DOHH2 (cell line): ENCODE data around the gene HSPBP1.
A peak's percentile ranks its signal among the peaks of the same experiment; 100 is the strongest.

Experiments used
- H3F3A ChIP-seq: fragments of 200-600 bp; sonication (generic), shearing (Covaris generic); 2 replicates; pipeline ENCODE4 v1.6.0; 2016; ENCODE audit warnings: antibody characterized with exemption, mild to moderate bottlenecking; ENCODE audit not compliant: control insufficient read depth, insufficient read depth
- H3K27ac ChIP-seq: fragments of 200-600 bp; sonication (generic); 2 replicates; pipeline ENCODE4 v1.5.1; 2014; ENCODE audit warnings: low read depth, mild to moderate bottlenecking, low read length, moderate library complexity
- H3K27me3 ChIP-seq: fragments of 200-600 bp; sonication (generic); 2 replicates; pipeline ENCODE4 v1.6.1; 2014; ENCODE audit warnings: mild to moderate bottlenecking, low read length, mixed read lengths; ENCODE audit not compliant: control insufficient read depth
- H3K36me3 ChIP-seq: fragments of 200-600 bp; sonication (generic); 2 replicates; pipeline ENCODE4 v1.6.1; 2014; ENCODE audit warnings: mild to moderate bottlenecking, low read length, moderate library complexity, mixed read lengths; ENCODE audit not compliant: control insufficient read depth
- H3K4me1 ChIP-seq: fragments of 200-600 bp; sonication (generic); 2 replicates; pipeline ENCODE4 v1.6.1; 2014; ENCODE audit warnings: mild to moderate bottlenecking, low read length, mixed read lengths; ENCODE audit not compliant: control insufficient read depth
- H3K4me2 ChIP-seq: fragments of 200-600 bp; sonication (generic); 2 replicates; pipeline ENCODE4 v1.6.0; 2014; ENCODE audit warnings: mild to moderate bottlenecking, low read length, moderate library complexity
- H3K4me3 ChIP-seq: fragments of 200-600 bp; sonication (generic); 2 replicates; pipeline ENCODE4 v1.5.1; 2014; ENCODE audit warnings: mild to moderate bottlenecking, low read length, mixed read lengths
- H3K79me2 ChIP-seq: fragments of 200-600 bp; sonication (generic); 2 replicates; pipeline ENCODE4 v1.6.1; 2014; ENCODE audit warnings: mild to moderate bottlenecking, low read length, mixed read lengths; ENCODE audit not compliant: control insufficient read depth
- H3K9me2 ChIP-seq: fragments of 200-600 bp; sonication (generic); replicated peaks from 2 replicates; pipeline ENCODE4 v1.6.1; 2014; ENCODE audit warnings: mild to moderate bottlenecking, low read length, mixed read lengths; ENCODE audit not compliant: control insufficient read depth
- H3K9me3 ChIP-seq: fragments of 200-600 bp; sonication (generic); 2 replicates; pipeline ENCODE4 v1.6.1; 2014; ENCODE audit warnings: antibody characterized with exemption, low read length, mixed read lengths; ENCODE audit not compliant: control insufficient read depth, insufficient read depth
- H4K20me1 ChIP-seq: fragments of 200-600 bp; sonication (generic); 2 replicates; pipeline ENCODE4 v1.6.0; 2014; ENCODE audit warnings: low read depth, mild to moderate bottlenecking, antibody characterized with exemption, low read length, moderate library complexity; ENCODE audit not compliant: control insufficient read depth, insufficient read depth
- CTCF ChIP-seq: fragments of 200-600 bp; sonication (generic); IDR thresholded peaks from one replicate; pipeline ENCODE4 v1.5.1; 2014; ENCODE audit warnings: antibody characterized with exemption, mild to moderate bottlenecking, low read depth, low read length; ENCODE audit not compliant: poor library complexity, severe bottlenecking
- EZH2phosphoT487 ChIP-seq: fragments of 200-600 bp; sonication (generic); IDR thresholded peaks from 2 replicates; pipeline ENCODE4 v1.6.1; 2017; ENCODE audit warnings: borderline replicate concordance, mild to moderate bottlenecking, antibody characterized with exemption, low read length, moderate library complexity, mixed read lengths

The HSPBP1 gene

DNA sequence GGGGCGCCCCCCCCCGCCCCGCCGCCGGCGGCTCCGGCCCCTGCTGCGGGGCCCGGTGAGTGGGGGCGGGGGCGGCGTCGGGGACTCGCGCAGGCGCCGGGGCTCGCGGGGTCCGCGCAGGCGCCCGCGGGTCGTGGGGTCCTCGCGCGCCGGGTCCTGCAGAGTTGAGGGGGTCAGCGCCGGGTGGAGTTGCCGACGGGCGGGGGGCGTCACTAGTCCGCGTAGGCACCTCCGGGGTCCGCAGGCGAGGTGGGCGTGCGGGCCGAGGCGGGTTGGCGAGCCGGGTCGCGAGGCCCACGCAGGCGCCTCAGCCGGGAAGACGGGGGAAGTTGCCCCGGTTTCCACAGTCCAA is 21.5 kb downstream of the HSPBP1 start:
- H3F3A ChIP-seq, result peaks cover 29% of the 10 kb centered on the region
- H3K9me2 ChIP-seq, result no peaks in the 10 kb centered on the region
- no peaks in the 10 kb centered on the region for H3K9me3 ChIP-seq
- peaks cover 41% of the 10 kb centered on the region for H3K4me1 ChIP-seq
- H3K4me3 ChIP-seq, result peak overlapping the region; percentile 97
- peaks cover 54% of the 10 kb centered on the region for H3K79me2 ChIP-seq
- peak overlapping the region; percentile 99 for H3K27ac ChIP-seq
- no peak for TF ChIP-seq EZH2phosphoT487
- no peak for TF ChIP-seq CTCF
- H3K36me3 ChIP-seq, result peaks cover 43% of the 10 kb centered on the region
- H3K4me2 ChIP-seq, result peak overlapping the region; percentile 99
- no peaks in the 10 kb centered on the region for H4K20me1 ChIP-seq
- no peaks in the 10 kb centered on the region for H3K27me3 ChIP-seq

GRCh38 chr19:55257461-55258420 is 22.2 kb downstream of the HSPBP1 start:
- Histone ChIP-seq H3K4me1 (peaks cover 48% of the 10 kb centered on the region), H4K20me1 (peaks cover 6% of the 10 kb centered on the region; the same call in 1 of the 2 replicates), H3K79me2 (peaks cover 61% of the 10 kb centered on the region), H3K9me2 (no peaks in the 10 kb centered on the region), H3K4me2 (peak overlapping the region; percentile 99), H3K36me3 (peaks cover 50% of the 10 kb centered on the region), H3K27me3 (no peaks in the 10 kb centered on the region), H3K4me3 (peak overlapping the region; percentile 97), H3K9me3 (no peaks in the 10 kb centered on the region), H3F3A (peaks cover 29% of the 10 kb centered on the region), H3K27ac (peak overlapping the region; percentile 99)
- TF ChIP-seq EZH2phosphoT487 (no peak), CTCF (no peak)

GRCh38 chr19:55256562-55257460 is 23.1 kb downstream of the HSPBP1 start:
- H4K20me1 ChIP-seq, result peaks cover 6% of the 10 kb centered on the region; the same call in 1 of the 2 replicates
- peaks cover 29% of the 10 kb centered on the region for H3F3A ChIP-seq
- peak overlapping the region; percentile 99 for H3K4me2 ChIP-seq

More at GRCh38 chr19:55256562-55257460, 23.1 kb downstream of the HSPBP1 start:
- peak overlapping the region; percentile 99 for H3K27ac ChIP-seq
- peaks cover 58% of the 10 kb centered on the region for H3K4me1 ChIP-seq
- H3K4me3 ChIP-seq, result peak overlapping the region; percentile 97
- H3K36me3 ChIP-seq, result peaks cover 59% of the 10 kb centered on the region
- no peak for TF ChIP-seq EZH2phosphoT487
- TF ChIP-seq CTCF, result no peak
- H3K27me3 ChIP-seq, result no peaks in the 10 kb centered on the region
- H3K79me2 ChIP-seq, result peaks cover 70% of the 10 kb centered on the region
- no peaks in the 10 kb centered on the region for H3K9me2 ChIP-seq
- H3K9me3 ChIP-seq, result no peaks in the 10 kb centered on the region
